ENCODE data around the gene CDH24. TPM values are rescaled to one million over a fixed set of nuclear protein-coding genes. Genes with fewer than 3 reads are reported as not detected.

The CDH24 gene
- total and polyA plus RNA-seq, 2 of the 4 experiments (the other 2 are of a cell fraction), result 3.9 to 24.4 TPM

- H3K18ac ChIP-seq (ENCODE audit: low read depth, low read length), result no peak overlapping the region
- H3K79me1 ChIP-seq (ENCODE audit: low read depth in 1 of 2, low read length in 2 of 2), result peaks cover 21 to 42% of the 10 kb centered on the region in 2 experiments
- peak overlapping the region; percentile 90 for H2BK5ac ChIP-seq (ENCODE audit: low read depth, low read length, poor library complexity, severe bottlenecking)
- H2BK120ac ChIP-seq (ENCODE audit: low read depth, low read length), result peak overlapping the region; percentile 91
- peak overlapping the region; percentile 94 for H3K14ac ChIP-seq (replicated peaks; ENCODE audit: low read depth, low read length)
- peak overlapping the region; percentile 23 to 79; a peak in 1 of 4 replicates for H4K8ac ChIP-seq (ENCODE audit: low read depth in 2 of 2, low read length in 2 of 2)
- H3K4me3 ChIP-seq (ENCODE audit: insufficient read depth, low read depth, low read length), result no peak overlapping the region
- dilution Hi-C loops (cut with HindIII; ENCODE audit: low sequenced_read_pairs, unreplicated experiment), result no loop called here
- H3K23ac ChIP-seq (ENCODE audit: low read depth, low read length), result peak overlapping the region; percentile 81
- H3K4ac ChIP-seq (ENCODE audit: low read depth, low read length), result peak overlapping the region; percentile 96
- H3K27ac ChIP-seq (ENCODE audit: insufficient read depth, low read length), result peak overlapping the region; percentile 93; the same call in 1 of the 2 replicates
- ATAC-seq (ENCODE audit: low read depth), result no peak
- H3K4me2 ChIP-seq (ENCODE audit: low read depth, low read length), result no peak overlapping the region
- H3K9me3 ChIP-seq (ENCODE audit: control insufficient read depth, insufficient read depth, low read length), result no peaks in the 10 kb centered on the region
- BruUV-seq (replicated peaks), result no TSS peak
- H2AFZ ChIP-seq (replicated peaks; ENCODE audit: low read length, poor library complexity), result no peak overlapping the region
- no peaks in the 10 kb centered on the region for H4K20me1 ChIP-seq (ENCODE audit: insufficient read depth, low read length)
- ChIA-PET POLR2A (ENCODE audit: unreplicated experiment) (interaction anchor here (1.0 to 1.7 kb wide), 3 partner anchors 8 to 15 kb away, joined by 3 to 6 read pairs (median 5); partner anchors contain the start of genes ACIN1 and C14orf119), CTCF (interaction anchor here (1.5 kb wide), 1 partner anchor 12 kb away, joined by 8 read pairs; no protein-coding TSS in a partner anchor)
- 0 out of 3 replicates have a peak overlapping the region, but pooled peaks have one; percentile 46 for H2BK15ac ChIP-seq (ENCODE audit: low read depth, low read length)
- H3K27me3 ChIP-seq (ENCODE audit: control insufficient read depth, insufficient read depth, low read length), result no peaks in the 10 kb centered on the region
- in situ Hi-C loops (cut with MboI; ENCODE audit: low sequenced_read_pairs), result loop anchor here (25.0 kb wide), 1 partner anchor 1057 kb away; the partner anchor contains the start of genes EMC9, FITM1, PSME1 and PSME2
- peak overlapping the region; percentile 84 for H2AK9ac ChIP-seq (replicated peaks; ENCODE audit: low read depth, low read length, poor library complexity)
- H3K9ac ChIP-seq (ENCODE audit: low read depth, low read length), result peak overlapping the region; percentile 36; the same call in 1 of the 2 replicates
- no peak for DNase-seq
- TF ChIP-seq FOS (IDR thresholded peaks at IDR 0.05; ENCODE audit: low read depth, low read length), result no peak
- no peak for TF ChIP-seq CEBPB (IDR thresholded peaks at IDR 0.05; ENCODE audit: low read depth, low read length)
- no peak for TF ChIP-seq USF2 (IDR thresholded peaks at IDR 0.05; ENCODE audit: low read depth, low read length)
- TF ChIP-seq NFE2L2 (IDR thresholded peaks at IDR 0.05; ENCODE audit: low read depth, low read length), result no peak
- no peak for TF ChIP-seq RFX5 (IDR thresholded peaks at IDR 0.05; ENCODE audit: low read depth, low read length)
- no peak for TF ChIP-seq MAZ (IDR thresholded peaks at IDR 0.05; ENCODE audit: borderline replicate concordance, low read depth, low read length)
- no peak for TF ChIP-seq RAD21 (IDR thresholded peaks at IDR 0.05; ENCODE audit: low read length)
- no peak for TF ChIP-seq SMC3 (IDR thresholded peaks at IDR 0.05; ENCODE audit: low read depth, low read length)
- no peak for TF ChIP-seq POLR2A (IDR thresholded peaks at IDR 0.05; ENCODE audit: low read depth, low read length)
- TF ChIP-seq CHD1 (IDR thresholded peaks at IDR 0.05; ENCODE audit: low read depth, low read length), result no peak
- TF ChIP-seq RCOR1 (IDR thresholded peaks at IDR 0.05; ENCODE audit: insufficient replicate concordance, low read length), result no peak
- H3K9me1 ChIP-seq (ENCODE audit: insufficient read depth, low read length), result peaks cover 6% of the 10 kb centered on the region
- H3K4me1 ChIP-seq (ENCODE audit: control insufficient read depth, insufficient read depth, low read length), result peaks cover 14% of the 10 kb centered on the region
- H2BK20ac ChIP-seq (ENCODE audit: low read depth, low read length), result 0 out of 2 replicates have a peak overlapping the region, but pooled peaks have one; percentile 52
- peak overlapping the region; percentile 89; the same call in 1 of the 2 replicates for H4K91ac ChIP-seq (ENCODE audit: insufficient read depth, low read depth, low read length)
- peak overlapping the region; percentile 10; the same call in 1 of the 2 replicates for H3K56ac ChIP-seq (ENCODE audit: extremely low read depth, insufficient read depth, low read length)
- no CpG with 5 or more reads among the region's 1 CpG for WGBS, 2 experiments (ENCODE audit: extremely low coverage in 2 of 2, insufficient read length in 1 of 2)
- intact Hi-C loops (cut with micrococcal nuclease), result no loop called here
- H3K36me3 ChIP-seq (ENCODE audit: control insufficient read depth, insufficient read depth, low read length), result peaks cover 51% of the 10 kb centered on the region
- peak overlapping the region; percentile 90 for H2AK5ac ChIP-seq (ENCODE audit: low read depth, low read length)
- no peak overlapping the region for H4K5ac ChIP-seq (ENCODE audit: low read depth, low read length)
Measured at GRCh38 chr14:23080474-23080873, 23.2 kb upstream of the CDH24 start.

All from IMR-90 (cell line).